GM12892 (cell line): Measurements from ENCODE around the gene C1QL4.
"Not testable (repeated sequence)": the region's sequence is repeated elsewhere in the genome, so short reads cannot be mapped to it uniquely, and the experiment has no call there.

Experiments
- DNase-seq: peaks from one replicate; pipeline ENCODE4 v3.0.0; 2011; ENCODE audit not compliant: insufficient read length
- FAIRE-seq: peaks from 2 replicates; lab custom pipeline; 2011; peaks lifted over from hg19 to GRCh38; lab: Jason Lieb, UNC
- POLR2A ChIP-seq: IDR thresholded peaks from 2 replicates; pipeline ENCODE4 v1.6.1; 2011; ENCODE audit warnings: low read depth, low read length, control low read depth
- POLR2AphosphoS5 ChIP-seq: IDR thresholded peaks from 2 replicates; pipeline ENCODE4 v1.6.1; 2011; ENCODE audit warnings: low read depth, low read length, control low read depth
- TAF1 ChIP-seq: IDR thresholded peaks from 2 replicates; pipeline ENCODE4 v1.6.1; 2011; ENCODE audit warnings: low read depth, mild to moderate bottlenecking, control low read depth, low read length, borderline replicate concordance

Gene C1QL4

GRCh38 chr12:49294086-49294803, 42.7 kb downstream of the C1QL4 start:
- FAIRE-seq (no peak), DNase-seq (no peak)

GRCh38 chr12:49293056-49293956, 43.7 kb downstream of the C1QL4 start:
- TF ChIP-seq TAF1 (no peak), POLR2AphosphoS5 (no peak), POLR2A (no peak)
- FAIRE-seq (no peak), DNase-seq (no peak)

More at GRCh38 chr12:49294086-49294803, 42.7 kb downstream of the C1QL4 start:
- TF ChIP-seq POLR2AphosphoS5 (no peak), TAF1 (no peak), POLR2A (no peak)

- no peak for DNase-seq
- FAIRE-seq = no peak
- no peak for TF ChIP-seq POLR2A
- TF ChIP-seq POLR2AphosphoS5 = no peak
- no peak for TF ChIP-seq TAF1
These were observed 44.3 kb downstream of the C1QL4 start for GRCh38 chr12:49292729-49293055.

- FAIRE-seq = no peak
These were observed 47.9 kb downstream of the C1QL4 start for GRCh38 chr12:49288922-49289555.

GRCh38 chr12:49288412-49288853, 48.6 kb downstream of the C1QL4 start:
- FAIRE-seq = peak; percentile 98
- peak; percentile 58 for DNase-seq
- no peak for TF ChIP-seq TAF1
- no peak for TF ChIP-seq POLR2AphosphoS5
- TF ChIP-seq POLR2A = no peak

More at GRCh38 chr12:49288922-49289555, 47.9 kb downstream of the C1QL4 start:
- no peak for DNase-seq
- no peak for TF ChIP-seq POLR2AphosphoS5
- TF ChIP-seq TAF1 = no peak
- TF ChIP-seq POLR2A = no peak

GRCh38 chr12:49287876-49288275, 49.1 kb downstream of the C1QL4 start:
- no peak for TF ChIP-seq POLR2AphosphoS5
- TF ChIP-seq TAF1 = no peak
- TF ChIP-seq POLR2A = no peak
- no peak for FAIRE-seq

GRCh38 chr12:49284672-49285071, 52.3 kb downstream of the C1QL4 start:
- TF ChIP-seq POLR2A (no peak), POLR2AphosphoS5 (no peak), TAF1 (no peak)
- no peak for DNase-seq
- no peak for FAIRE-seq

More at GRCh38 chr12:49287876-49288275, 49.1 kb downstream of the C1QL4 start:
- no peak for DNase-seq

- FAIRE-seq (no peak), DNase-seq (no peak)
- no peak for TF ChIP-seq POLR2A
- no peak for TF ChIP-seq POLR2AphosphoS5
- TF ChIP-seq TAF1 = no peak
These were observed 53.2 kb downstream of the C1QL4 start for GRCh38 chr12:49283541-49284429.

GRCh38 chr12:49282740-49283375, 54.1 kb downstream of the C1QL4 start:
- FAIRE-seq = not testable (repeated sequence)

More at GRCh38 chr12:49282740-49283375, 54.1 kb downstream of the C1QL4 start:
- DNase-seq = not testable (repeated sequence)
